Measurements from ENCODE around the gene TMCO1.
"Not testable (repeated sequence)": the region's sequence is repeated elsewhere in the genome, so short reads cannot be mapped to it uniquely, and the experiment has no call there.

Gene TMCO1

GRCh38 chr1:165768513-165769394, at the start of gene TMCO1:
TSS of gene TMCO1 (minus strand) at chr1:165768868. CDS start at chr1:165768751, 117 bp downstream.
- peak; percentile 99 for DNase-seq

DNA sequence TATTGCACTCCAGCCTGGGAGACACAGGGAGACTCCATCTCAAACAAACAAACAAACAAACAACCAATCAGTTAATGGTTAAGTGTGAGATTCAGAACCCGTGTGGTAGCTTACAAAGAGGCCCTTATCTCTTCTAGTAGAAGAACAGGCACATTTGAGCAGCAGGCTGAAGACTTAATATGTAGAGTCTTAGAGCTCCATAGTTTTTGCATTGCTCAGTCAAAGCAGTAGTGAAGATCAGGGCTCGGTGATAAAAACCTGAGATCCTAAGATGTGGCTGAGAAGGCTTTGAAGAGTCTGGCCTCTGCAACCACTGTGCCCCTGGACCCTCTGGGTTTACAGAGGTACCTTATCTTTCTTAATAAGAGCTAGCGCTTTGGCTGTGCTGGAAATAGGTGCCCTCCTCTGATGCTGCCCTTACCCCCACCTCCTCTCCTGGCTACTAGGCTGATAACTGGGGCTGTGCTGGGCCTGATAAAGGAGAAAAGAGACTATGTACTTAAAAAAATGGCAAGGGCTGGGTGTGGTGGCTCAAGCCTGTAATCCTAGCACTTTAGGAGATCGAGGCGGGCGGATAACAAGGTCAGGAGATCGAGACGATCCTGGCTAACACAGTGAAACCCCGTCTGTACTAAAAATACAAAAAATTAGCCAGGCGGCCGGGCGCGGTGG, 48.3 kb upstream of the TMCO1 start:
- DNase-seq, result peak; percentile 75

GRCh38 chr1:165816157-165816556, 47.5 kb upstream of the TMCO1 start:
- DNase-seq, result no peak

GRCh38 chr1:165815725-165816124, 47.1 kb upstream of the TMCO1 start:
- DNase-seq, result no peak

DNA sequence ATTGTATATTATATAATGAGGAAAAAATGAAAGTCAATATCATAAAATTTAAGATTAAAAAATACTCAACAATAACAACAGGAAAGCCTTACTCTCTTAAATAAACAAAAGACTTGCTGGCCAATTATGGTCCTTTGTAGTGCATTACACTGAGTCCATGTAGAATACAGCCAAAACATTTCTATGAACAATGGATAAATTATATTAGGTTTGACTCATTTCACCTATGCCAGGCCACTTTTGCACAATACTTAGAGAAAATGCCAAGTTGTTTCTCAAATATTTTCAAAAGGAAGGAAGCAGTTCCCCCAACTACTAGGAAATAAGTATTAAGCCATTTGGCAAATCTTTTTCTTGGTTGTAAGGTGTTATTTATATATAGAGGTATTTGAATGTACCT, 38.9 kb upstream of the TMCO1 start:
- DNase-seq, result no peak

- not testable (repeated sequence) for DNase-seq
Measured at GRCh38 chr1:165804513-165804912, 35.8 kb upstream of the TMCO1 start.

DNA sequence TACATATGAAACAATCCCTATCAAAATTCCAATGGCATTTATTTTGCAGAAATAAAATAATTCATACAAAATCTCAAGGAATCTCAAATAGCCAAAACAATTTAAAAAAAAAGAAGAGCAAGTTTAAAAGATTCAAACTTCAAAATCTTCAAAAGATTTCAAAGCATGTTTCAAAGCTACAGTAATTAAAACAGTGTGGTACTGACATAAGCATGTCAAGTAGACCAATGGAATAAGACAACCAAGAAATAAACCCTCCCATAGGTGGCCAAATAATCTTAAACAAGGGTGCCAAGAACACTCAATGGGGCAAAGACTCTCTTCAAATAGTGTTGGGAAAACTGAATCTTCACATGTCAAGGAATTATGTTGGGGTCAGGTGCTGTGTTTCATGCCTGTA, 30.7 kb upstream of the TMCO1 start:
- DNase-seq, result no peak

GRCh38 chr1:165795894-165796293, 27.2 kb upstream of the TMCO1 start:
- no peak for DNase-seq

- no peak for DNase-seq
Measured at GRCh38 chr1:165793951-165794350, 25.3 kb upstream of the TMCO1 start.

DNA sequence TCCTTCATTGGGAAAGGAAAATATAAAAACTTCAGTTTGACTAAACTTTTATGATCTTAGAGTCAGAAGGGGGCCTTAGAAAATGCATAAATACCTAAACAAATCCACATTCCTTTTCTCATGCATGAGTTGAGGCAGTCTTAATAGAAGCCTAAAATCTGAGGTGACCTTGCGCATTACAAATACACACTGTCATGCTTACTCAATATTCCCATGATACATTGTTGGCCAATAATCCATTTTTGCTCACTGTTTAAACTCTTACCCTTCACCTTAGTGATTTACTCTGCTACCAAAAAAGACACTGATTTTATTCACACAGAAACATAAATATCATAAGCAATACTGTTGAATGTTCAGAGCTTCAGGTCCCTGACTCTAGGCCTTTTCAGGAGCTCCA, 19.1 kb upstream of the TMCO1 start:
- DNase-seq, result no peak

- not testable (repeated sequence) for DNase-seq
Measured at GRCh38 chr1:165783519-165783918, 14.9 kb upstream of the TMCO1 start.

DNA sequence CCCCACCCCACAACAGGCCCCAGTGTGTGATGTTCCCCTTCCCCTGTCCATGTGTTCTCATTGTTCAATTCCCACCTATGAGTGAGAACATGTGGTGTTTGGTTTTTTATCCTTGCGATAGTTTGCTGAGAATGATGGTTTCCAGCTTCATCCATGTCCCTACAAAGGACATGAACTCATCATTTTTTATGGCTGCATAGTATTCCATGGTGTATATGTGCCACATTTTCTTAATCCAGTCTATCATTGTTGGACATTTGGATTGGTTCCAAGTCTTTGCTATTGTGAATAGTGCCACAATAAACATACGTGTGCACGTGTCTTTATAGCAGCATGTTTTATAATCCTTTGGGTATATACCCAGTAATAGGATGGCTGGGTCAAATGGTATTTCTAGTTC, 9.5 kb upstream of the TMCO1 start:
- DNase-seq, result not testable (repeated sequence)

- no peak for DNase-seq
Measured at GRCh38 chr1:165773324-165773965, 4.8 kb upstream of the TMCO1 start.

DNA sequence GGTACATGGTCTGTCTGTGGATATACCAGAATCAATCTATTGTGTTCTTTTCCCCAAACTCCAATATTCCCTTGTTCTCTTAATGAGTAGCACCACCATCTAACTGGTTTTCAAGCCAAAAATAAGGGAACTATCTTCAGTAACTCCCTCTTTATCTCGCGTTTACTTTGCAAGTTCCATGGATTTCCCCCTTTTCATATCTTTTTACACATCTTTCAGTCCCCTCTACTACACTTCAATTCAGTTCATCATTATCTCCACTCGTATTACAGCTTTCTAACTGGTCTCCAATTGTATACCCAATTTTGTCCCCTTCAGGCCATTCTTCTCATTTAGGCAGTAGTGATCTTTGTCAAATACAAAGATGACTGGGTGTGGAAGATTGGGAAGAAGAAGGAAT, 4.1 kb upstream of the TMCO1 start:
- no peak for DNase-seq

- DNase-seq, result no peak
Measured at GRCh38 chr1:165764277-165764676, 4.4 kb downstream of the TMCO1 start.

DNA sequence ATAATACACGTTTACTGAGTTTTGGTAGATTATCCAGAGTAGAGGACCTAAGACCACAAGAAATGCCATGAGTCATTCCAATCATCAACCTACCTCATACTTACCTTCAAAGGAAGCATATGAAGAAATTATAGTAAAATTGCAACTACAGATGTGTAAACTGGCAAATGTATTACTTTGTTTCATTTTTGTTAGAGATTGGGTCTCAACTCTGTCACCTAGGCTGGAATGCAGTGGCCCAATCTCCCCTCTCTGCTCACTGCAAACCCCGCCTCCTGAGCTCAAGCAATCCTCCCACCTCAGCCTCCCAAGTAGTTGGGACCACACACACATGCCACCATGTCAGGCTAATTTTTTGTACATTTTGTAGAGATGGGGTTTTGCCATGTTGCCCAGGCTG, 5.2 kb downstream of the TMCO1 start:
- DNase-seq, result no peak

DNA sequence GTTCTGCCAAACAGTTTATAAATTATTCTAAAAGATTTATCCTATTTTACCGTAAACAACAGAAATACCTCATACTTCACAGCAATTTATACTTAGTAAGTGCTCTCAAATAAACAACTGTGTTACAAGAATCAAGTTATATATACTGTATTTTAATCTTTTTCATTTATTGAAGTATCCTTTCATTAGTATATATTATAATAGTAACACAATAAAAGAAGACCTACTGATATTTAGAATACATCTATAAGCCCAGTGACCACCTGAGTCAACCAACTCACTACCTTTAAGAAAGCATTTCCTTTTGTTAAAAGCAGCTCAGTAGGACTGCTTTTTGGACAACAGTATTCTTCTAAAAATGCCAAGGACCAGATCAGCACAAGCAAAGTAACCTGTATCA, 5.9 kb downstream of the TMCO1 start:
- DNase-seq, result no peak

DNA sequence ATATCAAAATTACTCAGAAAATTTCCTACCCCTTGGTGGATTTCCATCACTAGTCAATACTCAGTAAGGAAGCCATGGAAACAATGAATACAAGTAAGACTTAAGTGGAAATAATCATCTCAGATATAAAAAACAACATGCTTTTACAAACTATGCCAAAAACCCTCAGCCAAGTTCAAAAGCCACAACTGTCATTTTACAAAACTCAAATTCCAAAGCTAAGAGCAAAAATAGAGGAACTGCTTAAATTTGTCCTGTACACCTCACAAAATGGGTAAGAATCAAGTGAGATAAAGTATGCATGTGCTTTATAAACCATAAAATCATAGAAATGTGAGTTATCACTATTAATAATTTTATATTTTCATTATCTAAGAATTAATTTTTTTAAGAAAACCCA, 9.6 kb downstream of the TMCO1 start:
- no peak for DNase-seq

- DNase-seq, result no peak
Measured at GRCh38 chr1:165755393-165756010, 13.2 kb downstream of the TMCO1 start.

- no peak for DNase-seq
Measured at GRCh38 chr1:165753934-165754333, 14.7 kb downstream of the TMCO1 start.

DNA sequence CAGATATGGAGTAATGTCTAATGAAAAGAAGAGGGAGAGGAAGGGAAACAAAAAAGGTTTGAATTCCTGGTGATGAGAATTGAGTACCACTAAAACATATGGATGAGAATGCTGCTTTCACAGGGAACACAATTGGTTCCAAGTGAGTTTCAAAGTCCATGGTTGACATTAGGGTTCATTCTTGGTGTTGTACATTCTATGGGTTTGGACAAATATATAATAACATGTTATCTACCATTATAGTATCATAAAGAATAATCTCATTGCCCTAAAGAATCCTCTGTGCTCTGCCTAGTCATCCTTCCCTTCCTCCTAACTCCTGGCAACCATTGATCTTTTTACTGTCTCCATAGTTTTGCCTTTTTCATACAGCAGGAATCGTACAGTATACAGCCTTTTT, 20.1 kb downstream of the TMCO1 start:
- no peak for DNase-seq

- DNase-seq, result no peak
Measured at GRCh38 chr1:165747632-165748447, 20.8 kb downstream of the TMCO1 start.

All from OCI-M1 (cell line).